Small intestine (tissue), 7 donors: Measurements from ENCODE around the gene CCIN. TPM values are rescaled to one million over a fixed set of nuclear protein-coding genes. Genes with fewer than 3 reads are reported as not detected.

Experiments used
- DNase-seq, 2 donors: peaks; one replicate each; pipeline versions ENCODE4 v3.0.0 to v3.0.0-alpha.2; 2013
- FAIRE-seq: peaks from 2 replicates; lab custom pipeline; 2012; peaks lifted over from hg19 to GRCh38; lab: Jason Lieb, UNC
- H3K27ac ChIP-seq, 3 donors: one replicate each; pipeline ENCODE4 v1.5.1; 2013; ENCODE audit warnings: low read length in 2 of 3, mild to moderate bottlenecking in 2 of 3, control low read depth in 1 of 3, inconsistent platforms in 1 of 3, low read depth in 1 of 3, moderate library complexity in 1 of 3
- H3K27me3 ChIP-seq, 3 donors: one replicate each; pipeline ENCODE4 v1.6.1; 2013; ENCODE audit warnings: low read length in 3 of 3, inconsistent platforms in 1 of 3; ENCODE audit not compliant: control insufficient read depth in 3 of 3, insufficient read depth in 3 of 3
- H3K36me3 ChIP-seq, 3 donors: one replicate each; pipeline ENCODE4 v1.6.1; 2013; ENCODE audit warnings: low read length in 3 of 3, inconsistent platforms in 1 of 3, low read depth in 1 of 3, mild to moderate bottlenecking in 1 of 3, moderate library complexity in 1 of 3; ENCODE audit not compliant: control insufficient read depth in 3 of 3, insufficient read depth in 2 of 3
- H3K4me1 ChIP-seq, 3 donors: one replicate each; pipeline ENCODE4 v1.6.1; 2013; ENCODE audit warnings: low read length in 2 of 3, inconsistent platforms in 1 of 3, low read depth in 1 of 3, mild to moderate bottlenecking in 1 of 3, moderate library complexity in 1 of 3; ENCODE audit not compliant: control insufficient read depth in 3 of 3, insufficient read depth in 2 of 3
- H3K4me3 ChIP-seq, 3 donors: one replicate each; pipeline ENCODE4 v1.5.1; 2013; ENCODE audit warnings: low read length in 3 of 3, control low read depth in 1 of 3, inconsistent platforms in 1 of 3, low read depth in 1 of 3, mild to moderate bottlenecking in 1 of 3, moderate library complexity in 1 of 3
- H3K9me3 ChIP-seq, 2 donors: one replicate each; pipeline ENCODE4 v1.6.1; 2013; ENCODE audit warnings: low read depth in 1 of 2, low read length in 1 of 2; ENCODE audit not compliant: control insufficient read depth in 2 of 2, insufficient read depth in 1 of 2
- WGBS, 3 donors: extraction: QIAGEN DNeasy Blood & Tissue Kit; methylation state at CpG; one replicate each; pipeline ENCODE4 v1.1.7; 2013; 5-methylcytosine and 5-hydroxymethylcytosine counted together
- polyA plus RNA-seq, 4 donors: library from polyadenylated mRNA; stranded (reverse) in 3 of 4; unstranded in 1 of 4; fragments of 200-250 nt in 3 of 4; fragments of 120-200 nt in 1 of 4; gene quantifications; one replicate each; pipeline versions ENCODE4 v1.2.1 to v1.2.3, GENCODE V29; 2013
- donor health status: healthy with polysubstance abuse.
- donor health status: control.
- donor health status: control.
- donor health status: Bipolar disorder and iron deficiency.
- donor health status: healthy.

CCIN gene
- polyA plus RNA-seq, 4 donors: 0.04 TPM; not detected in 3

DNA sequence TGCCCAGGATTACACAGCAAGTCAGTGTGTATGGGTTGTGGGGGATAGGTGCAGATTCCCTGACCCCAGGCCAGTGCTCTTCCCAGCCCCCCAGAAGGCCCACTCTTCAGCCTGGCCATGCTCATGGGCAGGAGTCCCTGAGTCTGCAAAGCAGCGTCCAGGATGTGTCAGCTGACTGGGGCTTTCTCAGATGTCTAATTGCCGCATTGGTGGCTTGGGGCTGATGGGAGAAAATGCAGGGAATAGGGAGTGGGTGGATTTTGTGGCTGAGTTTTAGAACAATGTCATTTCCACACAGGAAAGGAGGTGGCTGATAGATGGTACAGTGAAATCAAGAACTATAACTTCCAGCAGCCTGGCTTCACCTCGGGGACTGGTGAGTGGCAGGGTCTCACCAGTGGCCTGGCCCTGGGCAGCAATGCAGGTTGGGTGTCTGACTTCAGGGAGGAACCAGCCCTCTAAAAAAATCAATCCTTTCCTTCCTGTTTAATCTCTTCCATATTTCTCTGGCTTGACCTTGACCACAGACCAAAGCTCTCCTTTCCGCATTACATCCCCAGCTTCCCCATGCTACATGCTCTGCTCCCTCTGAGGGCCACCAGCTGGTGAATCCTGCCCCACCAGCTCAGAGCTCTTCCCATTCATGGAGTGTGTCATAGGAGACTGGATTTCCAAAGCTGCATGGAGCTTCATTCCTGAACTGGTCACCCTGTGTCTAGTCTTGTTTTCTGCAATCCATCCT, 18.4 kb upstream of the CCIN start:
- peaks cover 0 to 11% of the 10 kb centered on the region in 2 donors for H3K9me3 ChIP-seq
- peaks cover 0 to 29% (median 0%) of the 10 kb centered on the region in 3 donors for H3K36me3 ChIP-seq
- FAIRE-seq (no peak), DNase-seq (no peak)
- H3K27me3 ChIP-seq: no peaks in the 10 kb centered on the region
- peak overlapping the region in 2 of 3 donors; percentile 45 to 90 for H3K27ac ChIP-seq
- 64 to 88% (median 66%) methylated on average over 4 of the region's 4 CpGs for WGBS, 3 donors
- peaks cover 0 to 16% (median 5%) of the 10 kb centered on the region in 3 donors for H3K4me1 ChIP-seq
- no peak overlapping the region for H3K4me3 ChIP-seq

DNA sequence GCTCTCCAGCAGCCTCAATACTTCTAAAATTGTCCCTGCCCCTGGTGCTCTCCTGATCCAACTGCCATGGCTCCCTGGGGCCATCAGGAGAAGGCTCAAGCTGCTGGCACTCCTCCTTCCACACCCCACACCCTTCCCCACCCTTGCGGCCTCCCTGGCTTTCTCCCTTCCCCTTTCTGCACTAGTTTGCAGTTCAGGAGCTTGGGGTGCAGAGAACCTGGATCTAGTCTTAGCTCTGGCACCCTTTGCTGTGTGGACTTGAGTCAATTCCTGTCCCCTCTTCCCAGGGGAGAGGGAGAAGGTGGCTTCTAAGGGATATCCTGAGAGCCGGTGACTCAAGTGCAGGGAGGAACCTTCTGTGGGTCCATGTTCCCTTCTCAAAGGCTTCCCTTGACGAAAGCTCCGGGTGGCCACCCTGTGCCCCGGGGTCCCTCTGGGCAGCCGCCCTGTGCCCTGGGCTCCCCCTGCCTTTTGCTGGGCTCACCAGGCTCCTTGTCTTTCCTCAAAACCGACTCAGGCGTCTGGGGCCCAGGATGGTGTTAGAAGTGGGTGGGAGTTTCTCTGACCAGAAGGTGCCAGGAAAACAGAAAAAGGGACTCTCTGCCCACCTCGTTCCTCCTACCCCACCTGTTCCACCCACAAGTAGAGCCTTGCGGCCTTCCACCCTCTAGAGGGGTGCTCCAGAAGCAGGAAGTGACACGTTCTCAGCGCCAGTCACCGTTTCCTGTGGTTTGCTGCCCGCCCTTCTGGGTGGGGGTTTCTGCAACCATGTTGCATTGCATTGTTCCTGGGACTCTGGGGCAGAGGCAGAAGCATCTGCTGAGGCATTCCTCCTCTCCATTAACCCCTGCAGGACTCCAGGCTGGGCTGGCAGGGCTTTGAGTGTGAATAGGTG, 17.6 kb upstream of the CCIN start:
- FAIRE-seq (no peak), DNase-seq (peak in 1 of 2 donors; percentile 65)
- 61 to 90% (median 70%) methylated on average over 14 of the region's 14 CpGs for WGBS, 3 donors
- peaks cover 0 to 16% (median 5%) of the 10 kb centered on the region in 3 donors for H3K4me1 ChIP-seq
- peaks cover 0 to 6% of the 10 kb centered on the region in 2 donors for H3K9me3 ChIP-seq
- H3K4me3 ChIP-seq: no peak overlapping the region
- H3K36me3 ChIP-seq: peaks cover 0 to 26% (median 0%) of the 10 kb centered on the region in 3 donors
- peak overlapping the region in 2 of 3 donors; percentile 45 to 90 for H3K27ac ChIP-seq
- H3K27me3 ChIP-seq: no peaks in the 10 kb centered on the region

- Histone ChIP-seq H3K27me3 (no peaks in the 10 kb centered on the region), H3K4me3 (no peak overlapping the region), H3K27ac (peak overlapping the region in 1 of 3 donors; percentile 45), H3K36me3 (peaks cover 0 to 22% (median 0%) of the 10 kb centered on the region in 3 donors), H3K4me1 (peaks cover 0 to 13% (median 5%) of the 10 kb centered on the region in 3 donors), H3K9me3 (peaks cover 0 to 4% of the 10 kb centered on the region in 2 donors)
- 88 to 95% (median 94%) methylated on average over 10 of the region's 10 CpGs for WGBS, 3 donors
- FAIRE-seq (no peak), DNase-seq (no peak)
Measured at GRCh38 chr9:36152741-36153438, 16.3 kb upstream of the CCIN start.

GRCh38 chr9:36153746-36154145, 15.4 kb upstream of the CCIN start:
- WGBS, 3 donors: 71 to 78% (median 77%) methylated on average over 9 of the region's 9 CpGs
- DNase-seq (no peak), FAIRE-seq (no peak)
- H3K27ac ChIP-seq: peak overlapping the region in 2 of 3 donors; percentile 60 to 79
- H3K36me3 ChIP-seq: peaks cover 0 to 16% (median 0%) of the 10 kb centered on the region in 3 donors
- peaks cover 0 to 4% of the 10 kb centered on the region in 2 donors for H3K9me3 ChIP-seq
- H3K27me3 ChIP-seq: no peaks in the 10 kb centered on the region
- H3K4me1 ChIP-seq: peaks cover 0 to 13% (median 0%) of the 10 kb centered on the region in 3 donors
- H3K4me3 ChIP-seq: no peak overlapping the region

- no peaks in the 10 kb centered on the region for H3K27me3 ChIP-seq
- no peak overlapping the region for H3K4me3 ChIP-seq
- peaks cover 0 to 4% of the 10 kb centered on the region in 2 donors for H3K9me3 ChIP-seq
- peaks cover 0 to 15% (median 0%) of the 10 kb centered on the region in 3 donors for H3K36me3 ChIP-seq
- H3K27ac ChIP-seq: peak overlapping the region in 2 of 3 donors; percentile 60 to 87
- no peak for DNase-seq
- peaks cover 0 to 13% (median 0%) of the 10 kb centered on the region in 3 donors for H3K4me1 ChIP-seq
- FAIRE-seq: no peak
- WGBS, 3 donors: 40 to 77% (median 62%) methylated on average over 11 of the region's 11 CpGs
Measured at GRCh38 chr9:36154331-36154952, 14.7 kb upstream of the CCIN start.

DNA sequence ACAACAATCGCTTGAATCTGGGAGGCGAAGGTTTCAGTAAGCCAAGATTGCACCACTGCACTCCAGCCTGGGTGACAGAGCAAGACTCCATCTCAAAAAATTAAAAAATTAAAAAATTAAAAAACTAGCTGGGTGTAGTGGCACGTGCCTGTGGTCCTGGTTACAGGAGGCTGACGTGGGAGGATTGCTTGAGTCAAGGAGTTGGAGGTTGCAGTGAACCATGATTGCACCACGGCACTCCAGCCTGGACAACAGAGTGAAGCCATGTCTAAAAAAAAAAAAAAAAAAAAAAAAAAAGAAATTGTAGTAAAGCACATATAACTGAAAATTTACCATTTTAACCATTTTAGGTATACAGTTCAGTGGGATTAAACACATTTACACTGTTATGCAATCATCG, 13.1 kb upstream of the CCIN start:
- 90 to 97% (median 93%) methylated on average over 6 of the region's 6 CpGs for WGBS, 3 donors
- H3K27ac ChIP-seq: no peak overlapping the region

DNA sequence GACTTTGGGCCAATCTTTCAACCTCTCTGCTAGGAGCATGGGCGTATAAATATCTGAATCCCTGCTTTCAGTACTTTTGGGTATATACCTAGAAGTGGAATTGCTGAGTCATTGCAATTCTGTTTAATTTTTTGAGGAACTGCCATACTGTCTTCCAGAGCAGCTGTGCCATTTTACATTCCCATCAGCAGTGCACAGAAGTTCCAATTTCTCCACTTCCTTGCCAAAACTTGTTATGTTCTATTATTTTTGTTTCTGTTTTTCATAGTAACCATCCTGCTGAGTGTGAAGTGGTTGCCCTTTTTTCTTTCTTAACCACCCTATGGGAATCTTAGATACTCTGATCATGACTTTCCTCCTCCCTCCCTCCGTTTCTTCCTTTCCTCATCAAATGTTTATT, 11.1 kb upstream of the CCIN start:
- 75 to 100% (median 88%) methylated on average over 2 of the region's 2 CpGs for WGBS, 3 donors
- H3K27ac ChIP-seq: peak overlapping the region in 2 of 3 donors; percentile 5 to 61
- peaks cover 0 to 4% of the 10 kb centered on the region in 2 donors for H3K9me3 ChIP-seq
- H3K4me3 ChIP-seq: no peak overlapping the region
- H3K4me1 ChIP-seq: peaks cover 0 to 5% (median 2%) of the 10 kb centered on the region in 3 donors
- FAIRE-seq (no peak), DNase-seq (no peak)
- H3K36me3 ChIP-seq: peaks cover 0 to 3% (median 0%) of the 10 kb centered on the region in 3 donors
- H3K27me3 ChIP-seq: no peaks in the 10 kb centered on the region

More for the DNA sequence above, 13.1 kb upstream of the CCIN start:
- H3K27me3 ChIP-seq: no peaks in the 10 kb centered on the region
- peaks cover 0 to 4% of the 10 kb centered on the region in 2 donors for H3K9me3 ChIP-seq
- H3K4me3 ChIP-seq: no peak overlapping the region
- H3K4me1 ChIP-seq: peaks cover 0 to 10% (median 0%) of the 10 kb centered on the region in 3 donors
- H3K36me3 ChIP-seq: peaks cover 0 to 7% (median 0%) of the 10 kb centered on the region in 3 donors
- FAIRE-seq (no peak), DNase-seq (no peak)
